A549 (cell line): Measurements from ENCODE around the gene CHCT1. TPM values are rescaled to one million over a fixed set of nuclear protein-coding genes. Genes with fewer than 3 reads are reported as not detected.

ENCODE experiments used
- ATAC-seq, 2 experiments: fragments of 200-7000 bp in 1 of 2; fragments of >200 bp in 1 of 2; cut with Nextera tagmentation in 1 of 2; cut with Tn5 transposase in 1 of 2; 3 replicates each; pipeline versions ENCODE4 v1.8.0 to v1.9.1; 2018 to 2020; ENCODE audit warnings: mild to moderate bottlenecking in 1 of 2, moderate library complexity in 1 of 2
- CTCF ChIA-PET: fragments of 300-600 bp; sonication (Branson Sonifier 250); formaldehyde crosslinking; extraction: SDS; loops from one replicate; lab custom pipeline; 2021; ENCODE audit warnings: antibody characterized with exemption, inconsistent platforms; lab: Yijun Ruan, JAX
- POLR2A ChIA-PET: fragments of 350-600 bp; formaldehyde crosslinking; extraction: SDS; loops from one replicate; lab custom pipeline; 2021; ENCODE audit warnings: antibody characterized with exemption, inconsistent platforms; lab: Yijun Ruan, JAX
- DNase-seq, 2 experiments: peaks; one replicate each; pipeline versions ENCODE4 v3.0.0 to v3.0.0-alpha.2; 2011 to 2016; ENCODE audit warnings: low read depth in 1 of 2, low spot score in 1 of 2
- FAIRE-seq: peaks from 2 replicates; lab custom pipeline; 2011; peaks lifted over from hg19 to GRCh38; lab: Jason Lieb, UNC
- H3K27ac ChIP-seq, 2 experiments: fragments of >200 bp; sonication (Bioruptor Twin); formaldehyde crosslinking; 3 replicates each; pipeline ENCODE4 v1.5.1; 2016 to 2017
- H3K4me1 ChIP-seq: fragments of >200 bp; sonication (Bioruptor Twin); formaldehyde crosslinking; 3 replicates; pipeline ENCODE4 v1.6.1; 2016
- H3K4me2 ChIP-seq: fragments of >200 bp; sonication (Bioruptor Twin); formaldehyde crosslinking; 3 replicates; pipeline ENCODE4 v1.6.1; 2016
- H3K4me3 ChIP-seq: fragments of >200 bp; sonication (Bioruptor Twin); formaldehyde crosslinking; 3 replicates; pipeline ENCODE4 v1.5.1; 2016
- H3K9me3 ChIP-seq: fragments of >200 bp; sonication (Bioruptor Twin); formaldehyde crosslinking; 3 replicates; pipeline ENCODE4 v1.6.1; 2016
- ATOH8 ChIP-seq: fragments of 250-450 bp; sonication (Bioruptor Pico); IDR thresholded peaks from 2 replicates; pipeline ENCODE4 v1.5.0; 2020; ENCODE audit warnings: low read depth, mild to moderate bottlenecking, moderate library complexity
- CEBPB ChIP-seq, 2 experiments: fragments of >200 bp in 1 of 2; sonication (Bioruptor Twin) in 1 of 2; formaldehyde crosslinking in 1 of 2; IDR thresholded peaks; 2 replicates each; pipeline ENCODE4 v1.6.1; 2012 to 2016
- CHD2 ChIP-seq: fragments of 150-350 bp; IDR thresholded peaks from 2 replicates; pipeline ENCODE4 v1.6.1; 2014; ENCODE audit warnings: low read length; ENCODE audit not compliant: partially characterized antibody
- CHD4 ChIP-seq: fragments of 200-600 bp; sonication (generic); IDR thresholded peaks from 2 replicates; pipeline ENCODE4 v1.6.1; 2016; ENCODE audit warnings: antibody characterized with exemption, mild to moderate bottlenecking, borderline replicate concordance
- E2F6 ChIP-seq: IDR thresholded peaks from 2 replicates; pipeline ENCODE4 v1.6.1; 2012; ENCODE audit warnings: low read depth, borderline replicate concordance
- EHF ChIP-seq: fragments of 250-450 bp; sonication (Bioruptor Pico); IDR thresholded peaks from 2 replicates; pipeline ENCODE4 v1.5.0; 2020; ENCODE audit warnings: mild to moderate bottlenecking
- EHMT2 ChIP-seq: fragments of 200-600 bp; sonication (generic); IDR thresholded peaks from 2 replicates; pipeline ENCODE4 v1.6.1; 2016; ENCODE audit warnings: antibody characterized with exemption, low read depth, mild to moderate bottlenecking, moderate library complexity
- EP300 ChIP-seq, 2 experiments: fragments of >200 bp; sonication (Bioruptor Twin); formaldehyde crosslinking; IDR thresholded peaks; 2 replicates in 1 of 2; 3 replicates in 1 of 2; pipeline ENCODE4 v1.6.1; 2016 to 2017
- FOSL2 ChIP-seq, 2 experiments: fragments of 450-650 bp in 1 of 2; fragments of >200 bp in 1 of 2; sonication (Bioruptor Twin) in 1 of 2; formaldehyde crosslinking; IDR thresholded peaks; 2 replicates each; pipeline versions ENCODE4 v1.5.0 to v1.6.1; 2016 to 2020; ENCODE audit warnings: mild to moderate bottlenecking in 1 of 2, moderate library complexity in 1 of 2
- HMGXB4 ChIP-seq: fragments of 250-450 bp; sonication (Bioruptor Pico); IDR thresholded peaks from 2 replicates; pipeline ENCODE4 v1.5.0; 2021; ENCODE audit warnings: mild to moderate bottlenecking, moderate library complexity, borderline replicate concordance
- HOXB13 ChIP-seq: fragments of 250-450 bp; sonication (Bioruptor Pico); IDR thresholded peaks from 2 replicates; pipeline ENCODE4 v1.5.0; 2020; ENCODE audit warnings: low read depth, mild to moderate bottlenecking, moderate library complexity
- JUN ChIP-seq, 2 experiments: fragments of >200 bp; sonication (Bioruptor Twin); formaldehyde crosslinking; IDR thresholded peaks; 2 replicates in 1 of 2; 3 replicates in 1 of 2; pipeline ENCODE4 v1.6.1; 2016 to 2017
- MAFK ChIP-seq: fragments of 450-650 bp; IDR thresholded peaks from 2 replicates; pipeline ENCODE4 v1.6.1; 2014; ENCODE audit not compliant: partially characterized antibody
- MAZ ChIP-seq: fragments of 150-350 bp; IDR thresholded peaks from 2 replicates; pipeline ENCODE4 v1.6.1; 2014; ENCODE audit warnings: antibody characterized with exemption, low read depth, low read length, borderline replicate concordance
- MYC ChIP-seq: IDR thresholded peaks from 2 replicates; pipeline ENCODE4 v1.6.1; 2012; ENCODE audit warnings: mild to moderate bottlenecking, inconsistent platforms, low read length, improper control_type of control experiment, borderline replicate concordance
- NFE2L2 ChIP-seq: fragments of 150-350 bp; conservative IDR thresholded peaks from 2 replicates; pipeline ENCODE4 v1.6.1; 2014; ENCODE audit warnings: low read length
- NPAS2 ChIP-seq: fragments of 250-450 bp; sonication (Bioruptor Pico); IDR thresholded peaks from 2 replicates; pipeline ENCODE4 v1.8.0; 2022; ENCODE audit warnings: mild to moderate bottlenecking, moderate library complexity, borderline replicate concordance
- NR3C1 ChIP-seq: fragments of >200 bp; sonication (Bioruptor Twin); formaldehyde crosslinking; IDR thresholded peaks from 3 replicates; pipeline ENCODE4 v1.6.1; 2017
- RARB ChIP-seq: fragments of 250-450 bp; sonication (Bioruptor Pico); IDR thresholded peaks from 2 replicates; pipeline ENCODE4 v1.8.0; 2021; ENCODE audit warnings: mild to moderate bottlenecking, moderate library complexity
- RCOR1 ChIP-seq: fragments of 150-350 bp; IDR thresholded peaks from 2 replicates; pipeline ENCODE4 v1.6.1; 2014; ENCODE audit warnings: antibody characterized with exemption, low read length, low read depth
- RFX5 ChIP-seq: fragments of 450-650 bp; IDR thresholded peaks from 2 replicates; pipeline ENCODE4 v1.7.1; 2014; ENCODE audit warnings: antibody characterized with exemption, mild to moderate bottlenecking, moderate library complexity
- RNF2 ChIP-seq: fragments of 200-600 bp; sonication (generic); IDR thresholded peaks from 2 replicates; pipeline ENCODE4 v1.6.1; 2016; ENCODE audit warnings: low read depth, mild to moderate bottlenecking, antibody characterized with exemption, moderate library complexity, borderline replicate concordance
- ZC3H11A ChIP-seq: fragments of 450-650 bp; IDR thresholded peaks from 2 replicates; pipeline ENCODE4 v1.6.1; 2014; ENCODE audit warnings: antibody characterized with exemption, mild to moderate bottlenecking
- WGBS: methylation state at CpG from one replicate; pipeline ENCODE4 v1.1.6; 2017; ENCODE audit errors: missing lambda C conversion rate; 5-methylcytosine and 5-hydroxymethylcytosine counted together
- polyA plus RNA-seq, 4 experiments: library from polyadenylated mRNA; depleted of rRNA in 3 of 4; stranded (reverse); fragments of >200 nt; fragmentation: RNase III in 1 of 4; extraction: RNeasy Plus Mini Kit Qiagen cat#74134 plus additional on column Dnase treatment in 1 of 4; gene quantifications; 2 replicates in 3 of 4; 3 replicates in 1 of 4; pipeline ENCODE4 v1.2.3, GENCODE V29; 2011 to 2017
- TF ChIP-seq, protein P1 (sequence below): IDR thresholded peaks from 2 replicates; pipeline ENCODE4 v1.6.1; 2012
- TF ChIP-seq, protein P2 (sequence below): fragments of >200 bp; sonication (Bioruptor Twin); formaldehyde crosslinking; IDR thresholded peaks from 2 replicates; pipeline ENCODE4 v1.6.1; 2016
- TF ChIP-seq, protein P3 (sequence below): IDR thresholded peaks from 2 replicates; pipeline ENCODE4 v1.6.1; 2012

CHCT1 gene
- polyA plus RNA-seq, 2 of the 4 experiments (the other 2 are of a cell fraction), result 0.10 TPM; not detected in 1

DNA sequence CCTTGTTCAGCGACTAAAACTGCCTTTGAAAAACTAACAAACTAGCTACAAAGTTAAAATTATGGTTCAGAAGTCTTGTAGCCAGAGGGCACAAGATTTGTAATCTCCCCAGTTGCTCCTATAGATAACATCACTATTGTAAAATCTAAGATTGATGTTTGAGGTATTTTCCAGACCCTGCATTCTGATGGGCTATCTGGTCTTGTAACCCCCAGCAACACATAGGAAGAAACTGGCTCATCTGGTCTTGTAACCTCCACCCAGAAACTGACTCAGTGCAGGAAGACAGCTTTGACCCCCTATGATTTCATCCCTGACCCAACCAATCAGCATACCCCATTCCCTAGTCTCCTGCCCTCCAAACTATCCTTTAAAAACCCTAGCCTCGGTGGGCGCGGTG, 12.3 kb upstream of the CHCT1 start:
- no peak for TF ChIP-seq FOSL2 (IDR thresholded peaks at IDR 0.05)
- TF ChIP-seq FOSL2 (CRISPR knock-in tag; IDR thresholded peaks at IDR 0.05), result no peak
- no peak for TF ChIP-seq NR3C1
- no peak for TF ChIP-seq CEBPB (IDR thresholded peaks at IDR 0.05)
- no peak for TF ChIP-seq HOXB13 (CRISPR knock-in tag)
- CTCF ChIA-PET, result interaction anchor here (0.7 to 7.2 kb wide), 4 partner anchors 13 to 268 kb away, joined by 3 to 60 read pairs (median 3); partner anchors contain the start of genes CHCT1 and USP32
- no peaks in the 10 kb centered on the region for H3K4me1 ChIP-seq
- no peak for DNase-seq
- WGBS, result 83% methylated on average over 4 of the region's 4 CpGs
- ATAC-seq, result no peak
- no peaks in the 10 kb centered on the region for H3K9me3 ChIP-seq
- no peak for FAIRE-seq
- no peak overlapping the region for H3K27ac ChIP-seq
- POLR2A ChIA-PET, result interaction anchor here (0.6 kb wide), 1 partner anchor 72 kb away, joined by 5 read pairs; no protein-coding TSS in a partner anchor
- H3K4me3 ChIP-seq, result no peak overlapping the region
- no peak overlapping the region for H3K4me2 ChIP-seq

DNA sequence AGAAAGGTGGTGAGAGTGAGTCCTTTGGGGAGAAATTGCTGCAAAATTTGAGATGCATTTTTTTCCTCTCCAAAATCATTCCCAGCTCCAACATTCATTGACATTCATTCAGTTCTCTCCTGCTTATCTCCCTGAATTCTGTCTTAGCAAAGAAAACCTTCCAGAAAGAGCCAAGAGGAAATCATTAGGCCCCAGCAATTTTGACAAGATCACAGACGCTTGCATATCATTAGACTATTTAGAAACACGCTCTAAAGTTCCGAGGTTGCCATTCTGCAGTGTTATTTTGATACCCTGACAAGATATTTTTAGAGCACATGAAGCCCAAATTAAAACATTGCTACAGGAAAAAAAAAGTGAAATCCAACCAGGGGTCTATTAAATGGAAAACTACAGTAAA, 9.6 kb upstream of the CHCT1 start:
- Histone ChIP-seq H3K27ac (no peak overlapping the region), H3K4me1 (no peaks in the 10 kb centered on the region), H3K4me2 (no peak overlapping the region), H3K4me3 (no peak overlapping the region), H3K9me3 (no peaks in the 10 kb centered on the region)
- CTCF ChIA-PET, result interaction anchor here (0.6 to 2.3 kb wide), 6 partner anchors 9 to 270 kb away, joined by 3 to 12 read pairs (median 4); partner anchors contain the start of gene CHCT1
- DNase-seq (no peak), FAIRE-seq (no peak), ATAC-seq (no peak)
- WGBS, result 81% methylated on average over 3 of the region's 3 CpGs
- TF ChIP-seq NPAS2 (CRISPR knock-in tag) (no peak), HMGXB4 (CRISPR knock-in tag) (no peak), CHD4 (no peak), NFE2L2 (no peak), JUN (IDR thresholded peaks at IDR 0.05) (no peak), RNF2 (no peak), EHMT2 (no peak)
- POLR2A ChIA-PET, result no interaction called here

GRCh38 chr17:60415146-60415545, 7.1 kb upstream of the CHCT1 start:
- no peak for FAIRE-seq
- CTCF ChIA-PET, result interaction anchor here (0.6 to 1.2 kb wide), 4 partner anchors 10 to 161 kb away, joined by 3 to 4 read pairs (median 3); no protein-coding TSS in a partner anchor
- Histone ChIP-seq H3K4me1 (no peaks in the 10 kb centered on the region), H3K9me3 (no peaks in the 10 kb centered on the region), H3K4me3 (no peak overlapping the region), H3K27ac (no peak overlapping the region), H3K4me2 (no peak overlapping the region)
- TF ChIP-seq MAZ (no peak), ATOH8 (CRISPR knock-in tag) (no peak), RARB (CRISPR knock-in tag) (no peak), EHMT2 (no peak), ZC3H11A (no peak), EP300 (IDR thresholded peaks at IDR 0.05) (no peak), CHD2 (no peak), RFX5 (no peak), EHF (no peak), RCOR1 (no peak), MAFK (no peak), MYC (no peak), E2F6 (no peak)
- TF ChIP-seq, protein P1, sequence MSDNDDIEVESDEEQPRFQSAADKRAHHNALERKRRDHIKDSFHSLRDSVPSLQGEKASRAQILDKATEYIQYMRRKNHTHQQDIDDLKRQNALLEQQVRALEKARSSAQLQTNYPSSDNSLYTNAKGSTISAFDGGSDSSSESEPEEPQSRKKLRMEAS, result no peak
- TF ChIP-seq, protein P2, sequence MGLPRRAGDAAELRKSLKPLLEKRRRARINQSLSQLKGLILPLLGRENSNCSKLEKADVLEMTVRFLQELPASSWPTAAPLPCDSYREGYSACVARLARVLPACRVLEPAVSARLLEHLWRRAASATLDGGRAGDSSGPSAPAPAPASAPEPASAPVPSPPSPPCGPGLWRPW, result no peak
- TF ChIP-seq, protein P3, sequence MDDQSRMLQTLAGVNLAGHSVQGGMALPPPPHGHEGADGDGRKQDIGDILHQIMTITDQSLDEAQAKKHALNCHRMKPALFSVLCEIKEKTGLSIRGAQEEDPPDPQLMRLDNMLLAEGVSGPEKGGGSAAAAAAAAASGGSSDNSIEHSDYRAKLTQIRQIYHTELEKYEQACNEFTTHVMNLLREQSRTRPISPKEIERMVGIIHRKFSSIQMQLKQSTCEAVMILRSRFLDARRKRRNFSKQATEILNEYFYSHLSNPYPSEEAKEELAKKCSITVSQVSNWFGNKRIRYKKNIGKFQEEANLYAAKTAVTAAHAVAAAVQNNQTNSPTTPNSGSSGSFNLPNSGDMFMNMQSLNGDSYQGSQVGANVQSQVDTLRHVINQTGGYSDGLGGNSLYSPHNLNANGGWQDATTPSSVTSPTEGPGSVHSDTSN, result no peak
- DNase-seq, result no peak
- peak in 1 of 2 experiments; percentile 45; a peak in 1 of 6 replicates for ATAC-seq
- WGBS, result 92% methylated on average over 1 of the region's 1 CpG
- POLR2A ChIA-PET, result no interaction called here
